IPS-11a (cell line): ENCODE data around the gene LRRC74A.

Experiments
- H3K4me3 ChIP-seq: one replicate; pipeline ENCODE4 v1.5.1; 2013; ENCODE audit warnings: low read depth, low read length, control low read depth

LRRC74A gene

DNA sequence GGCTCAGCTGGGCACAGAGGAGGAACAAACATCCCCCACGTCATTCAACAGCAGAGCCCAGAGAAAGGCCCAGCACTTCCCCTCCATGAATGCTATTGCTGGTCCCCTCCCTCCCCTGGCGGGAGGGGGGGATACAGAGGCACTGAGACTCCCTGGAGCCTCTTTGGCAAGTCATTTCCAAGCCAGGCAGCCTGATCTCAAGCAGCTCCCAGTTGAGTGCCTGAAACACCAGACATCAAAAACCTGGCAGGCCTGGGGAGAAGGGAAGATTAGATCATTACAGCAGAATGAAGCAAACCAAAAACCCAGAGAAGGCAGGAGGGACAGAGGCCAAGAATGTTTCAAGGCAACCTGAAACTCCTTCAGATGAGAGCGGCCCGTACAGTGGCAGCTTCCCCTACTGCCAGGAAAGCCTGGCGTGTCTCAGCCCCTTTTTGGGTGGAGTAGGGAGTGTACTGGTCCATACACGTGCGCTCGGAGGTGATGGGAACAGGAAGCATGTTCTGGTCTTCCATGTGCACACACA is 92.1 kb downstream of the LRRC74A start:
- no peak overlapping the region for H3K4me3 ChIP-seq

DNA sequence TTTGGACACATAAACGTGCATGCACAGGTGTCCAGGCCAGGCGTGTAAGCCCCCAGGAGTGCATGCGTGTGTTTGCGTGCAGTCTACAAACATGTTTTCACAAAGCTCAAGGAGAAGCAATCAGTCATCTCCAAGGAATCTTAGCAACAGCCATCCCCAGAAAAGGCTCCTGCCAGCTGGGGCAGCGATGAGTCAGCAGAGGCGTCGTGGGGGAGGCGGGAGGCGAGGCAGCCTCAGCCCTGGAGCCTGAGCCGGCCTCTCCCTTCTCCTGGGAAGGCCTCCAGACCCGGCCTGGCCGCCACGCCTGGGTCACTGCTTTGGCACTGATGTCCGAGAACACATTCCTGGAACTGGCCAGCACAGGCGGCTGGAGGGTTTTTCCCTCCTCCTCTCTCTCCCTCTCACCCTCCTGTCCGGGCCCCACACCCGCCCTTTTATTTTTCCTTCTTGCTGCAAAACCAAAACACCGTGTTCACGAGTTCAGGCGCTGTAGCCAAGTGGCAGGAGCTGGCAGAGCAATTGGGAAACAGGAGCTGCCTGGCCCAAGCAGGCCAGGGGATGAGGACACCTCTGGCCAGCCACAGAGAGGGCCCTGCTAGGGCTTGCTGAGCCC is 92.7 kb downstream of the LRRC74A start:
- no peak overlapping the region for H3K4me3 ChIP-seq
